GM19324 (cell line): ENCODE measurements around the gene MYRIP.
"Not testable (repeated sequence)": the region's sequence is repeated elsewhere in the genome, so short reads cannot be mapped to it uniquely, and the experiment has no call there.

Experiments used
- ATAC-seq: cut with Tn5 transposase; IDR thresholded peaks from one replicate; pipeline ENCODE4 v1.9.1; 2021; ENCODE audit warnings: mild to moderate bottlenecking, moderate library complexity; ENCODE audit not compliant: unreplicated experiment, low FRiP score

MYRIP gene

GRCh38 chr3:40109641-40110490, 300.5 kb downstream of the MYRIP start:
- ATAC-seq = no peak

GRCh38 chr3:40116478-40117177, 307.2 kb downstream of the MYRIP start:
- no peak for ATAC-seq

GRCh38 chr3:40118091-40118490, 308.7 kb downstream of the MYRIP start:
- no peak for ATAC-seq

GRCh38 chr3:40120067-40120692, 310.8 kb downstream of the MYRIP start:
- no peak for ATAC-seq

- no peak for ATAC-seq
Observed at GRCh38 chr3:40120806-40121205, 311.4 kb downstream of the MYRIP start.

- ATAC-seq = no peak
Observed at GRCh38 chr3:40124918-40125317, 315.5 kb downstream of the MYRIP start.

- ATAC-seq = no peak
Observed at GRCh38 chr3:40128166-40128565, 318.8 kb downstream of the MYRIP start.

- no peak for ATAC-seq
Observed at GRCh38 chr3:40129510-40129909, 320.1 kb downstream of the MYRIP start.

- ATAC-seq = no peak
Observed at GRCh38 chr3:40129981-40130380, 320.6 kb downstream of the MYRIP start.

GRCh38 chr3:40130721-40131120, 321.3 kb downstream of the MYRIP start:
- ATAC-seq = no peak

- ATAC-seq = not testable (repeated sequence)
Observed at GRCh38 chr3:40133886-40134575, 324.6 kb downstream of the MYRIP start.

GRCh38 chr3:40137591-40138295, 328.3 kb downstream of the MYRIP start:
- ATAC-seq = no peak

- ATAC-seq = no peak
Observed at GRCh38 chr3:40143283-40144090, 334.1 kb downstream of the MYRIP start.

GRCh38 chr3:40148827-40149226, 339.4 kb downstream of the MYRIP start:
- ATAC-seq = no peak

GRCh38 chr3:40152482-40153133, 343.2 kb downstream of the MYRIP start:
- ATAC-seq = no peak

- no peak for ATAC-seq
Observed at GRCh38 chr3:40160933-40161332, 351.5 kb downstream of the MYRIP start.

GRCh38 chr3:40162616-40163015, 353.2 kb downstream of the MYRIP start:
- ATAC-seq = no peak

GRCh38 chr3:40166997-40167396, 357.6 kb downstream of the MYRIP start:
- no peak for ATAC-seq

- no peak for ATAC-seq
Observed at GRCh38 chr3:40167958-40168357, 358.5 kb downstream of the MYRIP start.
